ENCODE data around the gene CHST11. TPM values are rescaled to one million over a fixed set of nuclear protein-coding genes. Genes with fewer than 3 reads are reported as not detected.

CHST11 gene
- total and polyA plus RNA-seq, 9 of the 15 experiments (the other 6 are each of a cell fraction or from before 2014, with no cell fraction given), result 2.3 to 38.7 (median 15.0) TPM

GRCh38 chr12:104656921-104657320 is 200.2 kb downstream of the CHST11 start:
- Histone ChIP-seq H3K4me3 (no peak overlapping the region), H3K36me3 (ENCODE audit: control insufficient read depth, insufficient read depth, low read length) (peaks cover 5% of the 10 kb centered on the region; the same call in 1 of the 3 replicates), H3K9me3 (replicated peaks; ENCODE audit: control insufficient read depth, insufficient read depth, low read depth, low read length) (no peaks in the 10 kb centered on the region), H3K79me2 (ENCODE audit: control insufficient read depth, insufficient read depth, low read length) (peaks cover 9% of the 10 kb centered on the region; the same call in 1 of the 3 replicates), H2AFZ (ENCODE audit: low read depth, low read length) (no peak overlapping the region), H3K4me2 (ENCODE audit: insufficient read depth, low read length) (no peak overlapping the region), H3K4me1 (replicated peaks in 1 of 2; ENCODE audit: control insufficient read depth in 2 of 2, insufficient read depth in 2 of 2, low read length in 2 of 2) (no peaks in the 10 kb centered on the region; a peak in 2 of 5 replicates), H3K9ac (ENCODE audit: insufficient read depth in 1 of 2, low read depth in 2 of 2, low read length in 2 of 2) (no peak overlapping the region), H3K27me3 (ENCODE audit: control insufficient read depth in 2 of 2, insufficient read depth in 2 of 2, low read length in 2 of 2) (no peaks in the 10 kb centered on the region), H4K20me1 (replicated peaks; ENCODE audit: control insufficient read depth, insufficient read depth, low read length) (peaks cover 18% of the 10 kb centered on the region), H3K9me1 (ENCODE audit: control insufficient read depth, insufficient read depth, low read length) (no peaks in the 10 kb centered on the region), H3K27ac (ENCODE audit: extremely low read depth, low read depth, low read length) (no peak overlapping the region)
- intact Hi-C loops (cut with micrococcal nuclease), result no loop called here
- WGBS (ENCODE audit: insufficient coverage, low coverage, missing lambda C conversion rate), result 74% methylated on average over 5 of the region's 5 CpGs
- in situ Hi-C loops (cut with MboI), result no loop called here
- no peak for FAIRE-seq
- no peak for ATAC-seq
- no TSS peak for BruUV-seq (replicated peaks)
- ChIA-PET POLR2A (no interaction called here), CTCF (ENCODE audit: low intra/inter-chr PET ratio) (no interaction called here)
- TF ChIP-seq ZNF263 (CRISPR knock-in tag; IDR thresholded peaks at IDR 0.05; ENCODE audit: borderline replicate concordance) (no peak), ZBTB49 (CRISPR knock-in tag; IDR thresholded peaks at IDR 0.05; ENCODE audit: borderline replicate concordance) (no peak), ZNF174 (CRISPR knock-in tag; IDR thresholded peaks at IDR 0.05) (no peak)
- no peak for DNase-seq (ENCODE audit: extremely low read depth in 1 of 4, low spot score in 3 of 4)
